SK-N-SH treated with all-trans-retinoic acid at 6 μM for 48 hours (cell line): Measurements from ENCODE around the gene SEC14L2.

Source experiments
- ATAC-seq: fragments of 200-7000 bp; cut with Tn5 transposase; 3 replicates; pipeline ENCODE4 v1.9.1; 2020; ENCODE audit warnings: mild to moderate bottlenecking, moderate library complexity
- ARNTL ChIP-seq: fragments of 450-650 bp; formaldehyde crosslinking; IDR thresholded peaks from 2 replicates; pipeline ENCODE4 v1.5.0; 2020; ENCODE audit warnings: low read depth, mild to moderate bottlenecking, moderate library complexity, borderline replicate concordance
- BACH2 ChIP-seq: fragments of 250-450 bp; sonication (Bioruptor Pico); IDR thresholded peaks from 2 replicates; pipeline ENCODE4 v1.9.0; 2021; ENCODE audit warnings: mild to moderate bottlenecking, borderline replicate concordance
- CSDC2 ChIP-seq: fragments of 250-450 bp; sonication (Bioruptor Pico); IDR thresholded peaks from 2 replicates; pipeline ENCODE4 v1.5.0; 2020; ENCODE audit warnings: mild to moderate bottlenecking, moderate library complexity
- CSRNP3 ChIP-seq: fragments of 250-450 bp; sonication (Bioruptor Pico); IDR thresholded peaks from 2 replicates; pipeline ENCODE4 v1.5.1; 2021; ENCODE audit warnings: mild to moderate bottlenecking, moderate library complexity
- ESRRG ChIP-seq: fragments of 250-450 bp; sonication (Bioruptor Pico); IDR thresholded peaks from 2 replicates; pipeline ENCODE4 v1.6.1; 2021; ENCODE audit warnings: mild to moderate bottlenecking
- PATZ1 ChIP-seq: fragments of 250-450 bp; sonication (Bioruptor Pico); IDR thresholded peaks from 2 replicates; pipeline ENCODE4 v1.8.0; 2020; ENCODE audit warnings: mild to moderate bottlenecking, moderate library complexity, borderline replicate concordance
- POU6F1 ChIP-seq: fragments of 250-450 bp; sonication (Bioruptor Pico); IDR thresholded peaks from 2 replicates; pipeline ENCODE4 v1.8.0; 2021; ENCODE audit warnings: low read depth, mild to moderate bottlenecking, moderate library complexity, borderline replicate concordance
- RARB ChIP-seq: fragments of 250-450 bp; sonication (Bioruptor Pico); IDR thresholded peaks from 2 replicates; pipeline ENCODE4 v1.8.0; 2021; ENCODE audit warnings: mild to moderate bottlenecking, moderate library complexity
- SNAI2 ChIP-seq: fragments of 250-450 bp; sonication (Bioruptor Pico); IDR thresholded peaks from 2 replicates; pipeline ENCODE4 v1.5.0; 2020; ENCODE audit warnings: mild to moderate bottlenecking, moderate library complexity
- TCF4 ChIP-seq: fragments of 250-450 bp; sonication (Bioruptor Pico); IDR thresholded peaks from 2 replicates; pipeline ENCODE4 v1.8.0; 2021; ENCODE audit warnings: mild to moderate bottlenecking, moderate library complexity, borderline replicate concordance
- TOX ChIP-seq: fragments of 250-450 bp; sonication (Bioruptor Pico); IDR thresholded peaks from 2 replicates; pipeline ENCODE4 v1.8.0; 2021; ENCODE audit warnings: mild to moderate bottlenecking, moderate library complexity, borderline replicate concordance
- ZC3H10 ChIP-seq: fragments of 250-450 bp; sonication (Bioruptor Pico); IDR thresholded peaks from 2 replicates; pipeline ENCODE4 v1.5.1; 2021; ENCODE audit warnings: mild to moderate bottlenecking, moderate library complexity
- ZFP30 ChIP-seq: fragments of 450-650 bp; formaldehyde crosslinking; IDR thresholded peaks from 2 replicates; pipeline ENCODE4 v1.5.0; 2022; ENCODE audit warnings: mild to moderate bottlenecking, moderate library complexity
- ZNF565 ChIP-seq: fragments of 450-650 bp; formaldehyde crosslinking; conservative IDR thresholded peaks from 2 replicates; pipeline ENCODE4 v1.5.0; 2020; ENCODE audit warnings: low read depth, mild to moderate bottlenecking, moderate library complexity
- ZNF70 ChIP-seq: fragments of 450-650 bp; formaldehyde crosslinking; IDR thresholded peaks from 2 replicates; pipeline ENCODE4 v1.5.0; 2020; ENCODE audit warnings: mild to moderate bottlenecking, moderate library complexity
- ZNF8 ChIP-seq: fragments of 450-650 bp; formaldehyde crosslinking; IDR thresholded peaks from 2 replicates; pipeline ENCODE4 v1.5.0; 2020; ENCODE audit warnings: mild to moderate bottlenecking, moderate library complexity
- TF ChIP-seq, protein P1 (sequence below): fragments of 250-450 bp; sonication (Bioruptor Pico); IDR thresholded peaks from 2 replicates; pipeline ENCODE4 v1.5.0; 2020; ENCODE audit warnings: mild to moderate bottlenecking, moderate library complexity
- TF ChIP-seq, protein P2 (sequence below): fragments of 250-450 bp; sonication (Bioruptor Pico); IDR thresholded peaks from 2 replicates; pipeline ENCODE4 v1.5.1; 2020; ENCODE audit warnings: low read depth, mild to moderate bottlenecking, moderate library complexity

The SEC14L2 gene

GRCh38 chr22:30420347-30421125 lies 23.7 kb downstream of the SEC14L2 start:
- ATAC-seq: no peak
- TF ChIP-seq ZFP30 (CRISPR knock-in tag) (no peak), RARB (CRISPR knock-in tag) (no peak), ESRRG (CRISPR knock-in tag) (no peak), BACH2 (CRISPR knock-in tag) (no peak), POU6F1 (CRISPR knock-in tag) (no peak), CSDC2 (no peak), ZNF70 (no peak), SNAI2 (CRISPR knock-in tag) (no peak)
- TF ChIP-seq, all 23 proteins: peak for 0

GRCh38 chr22:30421695-30422480 lies 25.1 kb downstream of the SEC14L2 start:
- TF ChIP-seq, protein P1, sequence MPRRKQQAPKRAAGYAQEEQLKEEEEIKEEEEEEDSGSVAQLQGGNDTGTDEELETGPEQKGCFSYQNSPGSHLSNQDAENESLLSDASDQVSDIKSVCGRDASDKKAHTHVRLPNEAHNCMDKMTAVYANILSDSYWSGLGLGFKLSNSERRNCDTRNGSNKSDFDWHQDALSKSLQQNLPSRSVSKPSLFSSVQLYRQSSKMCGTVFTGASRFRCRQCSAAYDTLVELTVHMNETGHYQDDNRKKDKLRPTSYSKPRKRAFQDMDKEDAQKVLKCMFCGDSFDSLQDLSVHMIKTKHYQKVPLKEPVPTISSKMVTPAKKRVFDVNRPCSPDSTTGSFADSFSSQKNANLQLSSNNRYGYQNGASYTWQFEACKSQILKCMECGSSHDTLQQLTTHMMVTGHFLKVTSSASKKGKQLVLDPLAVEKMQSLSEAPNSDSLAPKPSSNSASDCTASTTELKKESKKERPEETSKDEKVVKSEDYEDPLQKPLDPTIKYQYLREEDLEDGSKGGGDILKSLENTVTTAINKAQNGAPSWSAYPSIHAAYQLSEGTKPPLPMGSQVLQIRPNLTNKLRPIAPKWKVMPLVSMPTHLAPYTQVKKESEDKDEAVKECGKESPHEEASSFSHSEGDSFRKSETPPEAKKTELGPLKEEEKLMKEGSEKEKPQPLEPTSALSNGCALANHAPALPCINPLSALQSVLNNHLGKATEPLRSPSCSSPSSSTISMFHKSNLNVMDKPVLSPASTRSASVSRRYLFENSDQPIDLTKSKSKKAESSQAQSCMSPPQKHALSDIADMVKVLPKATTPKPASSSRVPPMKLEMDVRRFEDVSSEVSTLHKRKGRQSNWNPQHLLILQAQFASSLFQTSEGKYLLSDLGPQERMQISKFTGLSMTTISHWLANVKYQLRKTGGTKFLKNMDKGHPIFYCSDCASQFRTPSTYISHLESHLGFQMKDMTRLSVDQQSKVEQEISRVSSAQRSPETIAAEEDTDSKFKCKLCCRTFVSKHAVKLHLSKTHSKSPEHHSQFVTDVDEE (CRISPR knock-in tag): no peak
- TF ChIP-seq TCF4 (CRISPR knock-in tag) (no peak), CSDC2 (no peak), ZNF70 (no peak), CSRNP3 (CRISPR knock-in tag) (no peak), ZNF8 (CRISPR knock-in tag) (no peak), ARNTL (CRISPR knock-in tag) (no peak), TOX (CRISPR knock-in tag) (no peak), SNAI2 (CRISPR knock-in tag) (no peak), ZNF565 (no peak), RARB (CRISPR knock-in tag) (no peak), ZC3H10 (CRISPR knock-in tag) (no peak), PATZ1 (CRISPR knock-in tag) (no peak)
- TF ChIP-seq, protein P2, sequence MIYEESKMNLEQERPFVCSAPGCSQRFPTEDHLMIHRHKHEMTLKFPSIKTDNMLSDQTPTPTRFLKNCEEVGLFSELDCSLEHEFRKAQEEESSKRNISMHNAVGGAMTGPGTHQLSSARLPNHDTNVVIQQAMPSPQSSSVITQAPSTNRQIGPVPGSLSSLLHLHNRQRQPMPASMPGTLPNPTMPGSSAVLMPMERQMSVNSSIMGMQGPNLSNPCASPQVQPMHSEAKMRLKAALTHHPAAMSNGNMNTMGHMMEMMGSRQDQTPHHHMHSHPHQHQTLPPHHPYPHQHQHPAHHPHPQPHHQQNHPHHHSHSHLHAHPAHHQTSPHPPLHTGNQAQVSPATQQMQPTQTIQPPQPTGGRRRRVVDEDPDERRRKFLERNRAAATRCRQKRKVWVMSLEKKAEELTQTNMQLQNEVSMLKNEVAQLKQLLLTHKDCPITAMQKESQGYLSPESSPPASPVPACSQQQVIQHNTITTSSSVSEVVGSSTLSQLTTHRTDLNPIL (CRISPR knock-in tag): no peak
- no peak for ATAC-seq
